Endodermal cell (in vitro differentiated cells): Measurements from ENCODE around the gene FAM219B. TPM values are rescaled to one million over a fixed set of nuclear protein-coding genes. Genes with fewer than 3 reads are reported as not detected.

ENCODE experiments used
- DNase-seq: peaks from one replicate; pipeline ENCODE4 v3.0.0-alpha.2; 2017
- H3K27ac ChIP-seq: 2 replicates; pipeline ENCODE4 v1.5.1; 2013; ENCODE audit warnings: mild to moderate bottlenecking, low read depth, low read length, moderate library complexity
- H3K27me3 ChIP-seq: 2 replicates; pipeline ENCODE4 v1.6.1; 2013; ENCODE audit warnings: mild to moderate bottlenecking, low read length, moderate library complexity; ENCODE audit not compliant: insufficient read depth, control insufficient read depth, poor library complexity, severe bottlenecking
- H3K36me3 ChIP-seq: 2 replicates; pipeline ENCODE4 v1.7.0; 2013; ENCODE audit warnings: mild to moderate bottlenecking, low read length, moderate library complexity; ENCODE audit not compliant: control insufficient read depth, insufficient read depth
- H3K4me1 ChIP-seq: one replicate; pipeline ENCODE4 v1.7.0; 2013; ENCODE audit warnings: low read length; ENCODE audit not compliant: control insufficient read depth, insufficient read depth
- H3K4me3 ChIP-seq: 2 replicates; pipeline ENCODE4 v1.5.1; 2013; ENCODE audit warnings: mild to moderate bottlenecking, low read length, moderate library complexity
- H3K9ac ChIP-seq: 2 replicates; pipeline ENCODE4 v1.6.1; 2013; ENCODE audit warnings: mild to moderate bottlenecking, low read length, moderate library complexity; ENCODE audit not compliant: poor library complexity, severe bottlenecking; ENCODE audit errors: extremely low read depth
- H3K9me3 ChIP-seq: 2 replicates; pipeline ENCODE4 v1.6.1; 2013; ENCODE audit warnings: mild to moderate bottlenecking, low read length, moderate library complexity; ENCODE audit not compliant: control insufficient read depth
- H3K27ac Mint-ChIP-seq: 2 replicates; pipeline ENCODE4 v1.8.0; 2020; ENCODE audit warnings: mixed read lengths
- H3K27me3 Mint-ChIP-seq: 2 replicates; pipeline ENCODE4 v1.8.0; 2021; ENCODE audit warnings: mild to moderate bottlenecking, mixed read lengths; ENCODE audit not compliant: insufficient read depth
- H3K36me3 Mint-ChIP-seq: 2 replicates; pipeline ENCODE4 v1.8.0; 2020; ENCODE audit warnings: low read depth, mixed read lengths
- H3K4me1 Mint-ChIP-seq: 2 replicates; pipeline ENCODE4 v1.8.0; 2020; ENCODE audit warnings: mixed read lengths
- H3K4me3 Mint-ChIP-seq: 2 replicates; pipeline ENCODE4 v1.8.0; 2020; ENCODE audit warnings: mild to moderate bottlenecking, moderate library complexity, mixed read lengths
- H3K9me3 Mint-ChIP-seq: 2 replicates; pipeline ENCODE4 v1.8.0; 2020; ENCODE audit warnings: mild to moderate bottlenecking, mixed read lengths
- CTCF ChIP-seq: fragments of 200-600 bp; sonication (generic); conservative IDR thresholded peaks from 2 replicates; pipeline ENCODE4 v1.5.0; 2021; ENCODE audit warnings: antibody characterized with exemption, mild to moderate bottlenecking
- WGBS, 2 experiments: methylation state at CpG; one replicate each; pipeline versions ENCODE4 v1.1.5 to v1.1.7; 2013; ENCODE audit warnings: missing lambda C conversion rate in 2 of 2, mixed read lengths in 1 of 2; ENCODE audit not compliant: insufficient coverage in 1 of 2, insufficient read length in 1 of 2; 5-methylcytosine and 5-hydroxymethylcytosine counted together
- total RNA-seq, 2 donors: library from RNA; stranded (reverse); fragmentation: NEBNext Ultra II Directional in 1 of 2; extraction: Animal tissue kit (Norgen Biotek cat#: 25700) in 1 of 2; gene quantifications; 2 replicates in 1 of 2; 3 replicates in 1 of 2; pipeline ENCODE4 v1.2.1, GENCODE V29; 2021

The FAM219B gene
- total RNA-seq, 2 donors from 2014 or later, result 109 to 112 TPM

- WGBS, 2 experiments, result 0 to 3% methylated on average over 1 of the region's 1 CpG
- no peak for TF ChIP-seq CTCF
- peaks cover 1% of the 10 kb centered on the region for H3K9me3 Mint-ChIP-seq
- peak overlapping the region; percentile 86 for H3K4me3 Mint-ChIP-seq
- peak overlapping the region; percentile 89 for H3K9ac ChIP-seq
- DNase-seq, result no peak
- peaks cover 27% of the 10 kb centered on the region for H3K36me3 ChIP-seq
- peaks cover 7% of the 10 kb centered on the region for H3K4me1 ChIP-seq
- H3K36me3 Mint-ChIP-seq, result peaks cover 27% of the 10 kb centered on the region
- peaks cover 19% of the 10 kb centered on the region for H3K4me1 Mint-ChIP-seq
- H3K27me3 Mint-ChIP-seq, result no peaks in the 10 kb centered on the region
- no peak overlapping the region for H3K27ac ChIP-seq
- peak overlapping the region; percentile 100 for H3K4me3 ChIP-seq
- no peak overlapping the region for H3K27ac Mint-ChIP-seq
- no peaks in the 10 kb centered on the region for H3K27me3 ChIP-seq
- no peaks in the 10 kb centered on the region for H3K9me3 ChIP-seq
Observed at GRCh38 chr15:74890665-74890960, 16.0 kb downstream of the FAM219B start.

GRCh38 chr15:74889883-74890664 lies 16.6 kb downstream of the FAM219B start, which contains the start of gene MPI:
Gene MPI (plus strand): TSS chr15:74890042. CDS start chr15:74890074, 32 bp downstream.
- peak; percentile 96 for DNase-seq
- H3K4me1 ChIP-seq, result peaks cover 7% of the 10 kb centered on the region
- H3K9ac ChIP-seq, result peak within 1 kb of the TSS; percentile 89
- TF ChIP-seq CTCF, result no peak
- peaks cover 27% of the 10 kb centered on the region for H3K36me3 ChIP-seq
- H3K27me3 Mint-ChIP-seq, result no peaks in the 10 kb centered on the region
- peak within 1 kb of the TSS; percentile 100 for H3K4me3 ChIP-seq
- peak within 1 kb of the TSS; percentile 90 for H3K27ac Mint-ChIP-seq
- 2 to 4% methylated on average over 21 to 47 of the region's 47 CpGs for WGBS, 2 experiments
- peaks cover 1% of the 10 kb centered on the region for H3K9me3 Mint-ChIP-seq
- peak within 1 kb of the TSS; percentile 86 for H3K4me3 Mint-ChIP-seq
- H3K27me3 ChIP-seq, result no peaks in the 10 kb centered on the region
- peaks cover 23% of the 10 kb centered on the region for H3K36me3 Mint-ChIP-seq
- H3K27ac ChIP-seq, result peak within 1 kb of the TSS; percentile 51
- no peaks in the 10 kb centered on the region for H3K9me3 ChIP-seq
- H3K4me1 Mint-ChIP-seq, result peaks cover 19% of the 10 kb centered on the region

- 42 to 60% methylated on average over 7 to 8 of the region's 8 CpGs for WGBS, 2 experiments
- DNase-seq, result peak; percentile 76
- Histone ChIP-seq H3K9me3 (no peaks in the 10 kb centered on the region), H3K27ac (no peak overlapping the region), H3K4me1 (peaks cover 7% of the 10 kb centered on the region), H3K36me3 (peaks cover 27% of the 10 kb centered on the region), H3K27me3 (no peaks in the 10 kb centered on the region), H3K9ac (no peak overlapping the region), H3K4me3 (peak overlapping the region; percentile 100)
- peak overlapping the region; percentile 86 for H3K4me3 Mint-ChIP-seq
- H3K4me1 Mint-ChIP-seq, result peaks cover 19% of the 10 kb centered on the region
- peaks cover 1% of the 10 kb centered on the region for H3K9me3 Mint-ChIP-seq
- TF ChIP-seq CTCF, result no peak
- no peaks in the 10 kb centered on the region for H3K27me3 Mint-ChIP-seq
- peaks cover 22% of the 10 kb centered on the region for H3K36me3 Mint-ChIP-seq
- H3K27ac Mint-ChIP-seq, result peak overlapping the region; percentile 90
Observed at GRCh38 chr15:74889390-74889882, 17.2 kb downstream of the FAM219B start.
